Activated CD8-positive, alpha-beta memory T cell treated with anti-CD3 and anti-CD28 coated beads, Interleukin-2, amount 50 U/mL, for 48 hours (primary cell): Measurements from ENCODE around the gene EVL.
A peak's percentile ranks its signal among the peaks of the same experiment; 100 is the strongest.
"Not testable (repeated sequence)": the region's sequence is repeated elsewhere in the genome, so short reads cannot be mapped to it uniquely, and the experiment has no call there.

Experiments
- DNase-seq: peaks from one replicate; pipeline ENCODE4 v3.0.0-alpha.2; 2020

EVL gene, protein sequence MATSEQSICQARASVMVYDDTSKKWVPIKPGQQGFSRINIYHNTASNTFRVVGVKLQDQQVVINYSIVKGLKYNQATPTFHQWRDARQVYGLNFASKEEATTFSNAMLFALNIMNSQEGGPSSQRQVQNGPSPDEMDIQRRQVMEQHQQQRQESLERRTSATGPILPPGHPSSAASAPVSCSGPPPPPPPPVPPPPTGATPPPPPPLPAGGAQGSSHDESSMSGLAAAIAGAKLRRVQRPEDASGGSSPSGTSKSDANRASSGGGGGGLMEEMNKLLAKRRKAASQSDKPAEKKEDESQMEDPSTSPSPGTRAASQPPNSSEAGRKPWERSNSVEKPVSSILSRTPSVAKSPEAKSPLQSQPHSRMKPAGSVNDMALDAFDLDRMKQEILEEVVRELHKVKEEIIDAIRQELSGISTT

DNA sequence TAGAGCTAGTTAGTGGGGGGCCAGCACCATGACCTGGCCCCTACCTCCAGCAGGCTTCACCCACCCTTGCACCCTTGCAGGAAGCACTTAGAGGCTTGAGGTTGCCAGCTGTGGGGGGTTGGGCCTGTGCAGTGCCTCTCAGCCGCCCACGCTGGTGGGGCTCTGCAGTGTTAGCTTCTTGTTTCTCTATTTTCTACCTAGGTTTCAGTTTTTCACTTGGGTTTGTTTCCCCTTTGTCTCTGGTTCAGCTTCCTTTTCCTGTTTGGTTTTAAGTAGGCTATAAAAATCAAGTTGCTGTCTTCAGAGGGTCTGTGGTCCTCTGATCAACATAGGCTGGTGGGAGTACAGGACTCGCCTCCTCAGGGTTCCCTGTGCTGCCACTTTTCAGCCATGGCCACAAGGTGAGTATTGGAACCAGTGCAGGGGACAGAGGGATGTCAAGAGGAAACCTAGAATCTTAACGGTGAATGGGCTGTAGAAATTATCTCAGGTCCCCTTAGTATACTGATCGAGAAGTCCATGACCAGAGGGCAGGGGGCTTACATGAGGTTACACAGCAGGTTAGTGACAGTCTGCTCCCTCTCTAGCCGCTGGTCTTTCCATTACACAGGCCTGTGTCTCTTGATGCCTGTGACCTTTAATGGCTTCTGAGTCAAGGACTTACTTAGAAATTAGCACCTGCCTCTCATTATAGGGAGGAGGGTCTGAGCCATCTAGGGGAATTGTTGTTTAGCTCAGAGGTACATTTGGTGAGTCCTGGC is at the start of gene EVL:
Gene EVL, plus strand, starts transcription at position 312 of the 761 bp plus-strand sequence. Its CDS starts 79 bp downstream, at position 391.
- peak; percentile 88 for DNase-seq

DNA sequence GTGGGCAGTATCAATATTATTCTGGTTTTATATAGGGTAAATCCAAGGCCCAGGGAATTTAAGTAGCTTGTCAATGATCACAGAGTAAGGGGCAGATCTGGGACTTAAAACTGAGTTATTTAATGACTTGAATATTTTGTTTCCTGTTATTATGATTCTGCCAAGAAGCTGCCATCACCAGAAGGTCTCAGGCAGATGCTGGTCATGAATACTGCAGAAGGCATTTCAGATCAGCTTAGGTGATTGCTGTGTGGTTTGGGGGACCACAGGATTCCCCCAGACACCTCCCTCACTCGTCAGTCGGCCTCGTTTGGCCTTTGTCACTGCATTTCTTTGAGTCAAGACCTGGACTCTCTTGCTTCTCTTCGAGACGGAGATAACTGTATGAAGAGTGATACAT is 47.7 kb upstream of the EVL start:
- no peak for DNase-seq

DNA sequence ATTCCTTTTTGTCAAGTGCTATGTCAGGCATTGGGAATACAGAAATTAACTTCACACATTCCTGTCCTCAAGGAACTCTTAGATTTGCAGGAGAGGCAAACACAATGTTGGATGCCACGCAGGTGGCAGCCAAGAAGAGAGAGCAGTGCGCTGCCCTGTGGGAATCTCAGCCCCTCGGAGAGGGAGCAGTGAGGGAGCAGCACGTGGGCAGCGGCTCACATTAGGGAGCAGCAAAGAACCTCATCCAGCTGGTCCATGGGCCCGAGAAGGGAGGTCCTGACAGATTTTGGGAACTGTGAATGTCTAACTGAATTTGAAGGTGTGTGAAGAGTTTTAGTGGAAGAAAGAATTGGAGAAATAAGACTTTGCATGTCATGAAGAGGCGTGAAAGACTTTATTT is 47.2 kb upstream of the EVL start:
- no peak for DNase-seq

DNA sequence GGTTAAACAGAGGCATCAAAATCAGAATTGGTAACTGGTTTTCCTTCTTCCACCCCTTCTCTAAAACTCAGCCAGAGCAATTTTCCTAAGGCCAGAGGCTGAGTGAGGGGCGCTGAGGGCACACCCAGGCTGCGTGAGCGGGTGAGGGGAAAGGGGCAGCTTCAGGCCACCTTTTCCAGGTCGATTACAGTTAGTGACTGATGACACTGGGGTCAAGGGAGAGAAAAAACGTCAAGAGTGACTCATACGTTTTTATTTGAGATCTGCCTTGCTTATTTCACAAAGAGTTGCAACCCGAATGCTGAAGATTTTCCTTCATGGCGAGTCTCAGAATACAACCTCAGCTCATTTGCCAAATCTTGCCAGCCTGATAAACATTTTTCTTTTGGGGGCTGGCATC is 46.7 kb upstream of the EVL start:
- no peak for DNase-seq

DNA sequence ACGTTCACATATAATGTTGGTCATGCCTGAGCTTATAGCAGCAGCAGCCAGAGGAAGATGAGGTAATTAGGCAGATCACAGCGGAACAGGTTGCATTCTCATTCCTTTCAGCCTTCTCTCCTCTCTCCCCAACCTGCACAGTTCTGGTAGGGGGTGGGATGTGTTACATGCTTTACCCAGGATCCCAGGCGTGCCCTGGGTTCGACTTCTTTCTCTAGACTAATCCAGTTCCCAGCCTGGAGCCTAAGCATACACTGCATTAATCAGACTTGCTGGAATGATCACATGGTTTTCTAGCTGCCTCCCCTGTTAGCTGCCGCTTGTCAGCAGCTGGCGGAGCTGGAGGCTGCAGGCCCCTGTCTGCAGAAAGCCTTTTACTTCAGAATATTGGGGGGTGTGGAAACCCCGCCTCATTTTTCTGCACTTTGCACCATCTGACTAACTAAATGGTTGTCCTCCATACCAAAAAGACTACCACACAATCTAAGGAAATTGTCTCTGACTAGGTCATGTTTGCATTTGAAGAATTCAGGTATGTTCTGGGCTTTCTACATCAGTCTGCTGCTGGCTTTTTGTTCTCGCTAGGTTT is 46.0 kb upstream of the EVL start:
- no peak for DNase-seq

DNA sequence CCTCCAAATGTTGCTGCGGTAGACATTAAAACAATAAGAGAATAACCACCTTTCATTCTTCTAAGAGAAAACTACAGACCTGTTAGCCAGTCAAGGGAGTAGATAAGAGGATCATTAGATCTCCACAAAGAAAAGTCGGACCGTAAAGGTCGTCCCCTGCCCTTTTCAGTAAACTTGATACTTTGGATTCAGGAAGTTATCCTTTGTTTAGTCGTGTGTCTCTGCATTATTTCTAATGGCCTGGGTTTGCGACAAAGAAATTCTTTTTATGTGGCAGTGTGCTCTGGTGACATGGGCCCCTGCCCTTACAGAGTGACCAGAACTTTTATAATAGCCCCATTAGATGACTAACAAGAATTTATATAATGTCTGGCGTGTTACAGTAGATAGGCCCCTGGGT is 44.6 kb upstream of the EVL start:
- DNase-seq: no peak

DNA sequence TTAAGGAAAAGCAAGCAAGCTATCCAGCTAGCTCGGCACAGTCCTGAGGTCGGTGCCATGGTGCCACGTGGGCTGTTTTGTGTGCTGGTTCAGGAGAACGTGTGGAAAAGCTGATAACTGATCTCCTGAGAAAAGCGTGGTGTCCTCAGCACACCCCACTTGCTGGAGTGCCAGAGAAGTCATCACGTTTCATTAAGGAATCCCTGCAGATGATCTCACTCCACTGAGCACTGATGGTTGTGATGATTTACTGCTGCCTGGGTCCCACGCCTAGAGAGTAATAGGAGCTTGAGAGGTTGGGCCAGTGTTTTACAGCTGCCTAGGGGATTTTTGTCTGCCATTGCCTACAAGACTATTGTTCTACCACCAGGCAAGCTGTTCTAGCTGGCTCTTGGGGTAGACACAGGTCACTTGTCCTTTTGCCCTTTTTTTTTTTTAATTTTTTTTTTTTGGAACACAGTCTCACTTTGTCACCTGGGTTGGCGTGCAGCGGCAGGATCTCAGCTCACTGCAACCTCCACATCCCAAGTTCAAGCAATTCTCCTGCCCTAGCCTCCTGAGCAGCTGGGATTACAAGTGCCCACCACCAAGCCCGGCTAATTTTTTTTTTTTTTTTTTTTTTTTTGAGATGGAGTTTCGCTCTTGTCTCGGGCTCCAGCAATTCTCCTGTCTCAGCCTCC is 42.3 kb upstream of the EVL start:
- DNase-seq: no peak

DNA sequence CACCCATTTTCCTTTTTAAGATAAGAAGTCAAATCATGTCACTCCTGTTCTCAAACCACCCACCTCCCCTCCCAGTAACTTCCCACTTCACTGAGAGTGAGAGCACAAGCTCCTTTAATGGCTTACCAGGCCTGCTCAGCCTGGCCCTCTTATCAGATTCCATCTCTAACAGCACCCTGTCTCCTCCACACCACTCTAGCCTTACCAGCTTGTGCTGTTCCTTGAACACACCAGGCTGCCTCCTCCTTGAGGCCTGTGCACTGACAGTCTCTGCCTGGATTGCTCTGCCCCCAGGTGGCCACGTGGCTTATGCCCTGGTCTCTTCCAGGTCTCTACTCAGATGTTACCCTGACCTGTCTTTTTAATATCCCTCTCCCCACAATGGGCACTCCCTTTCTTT is 40.1 kb upstream of the EVL start:
- DNase-seq: no peak

DNA sequence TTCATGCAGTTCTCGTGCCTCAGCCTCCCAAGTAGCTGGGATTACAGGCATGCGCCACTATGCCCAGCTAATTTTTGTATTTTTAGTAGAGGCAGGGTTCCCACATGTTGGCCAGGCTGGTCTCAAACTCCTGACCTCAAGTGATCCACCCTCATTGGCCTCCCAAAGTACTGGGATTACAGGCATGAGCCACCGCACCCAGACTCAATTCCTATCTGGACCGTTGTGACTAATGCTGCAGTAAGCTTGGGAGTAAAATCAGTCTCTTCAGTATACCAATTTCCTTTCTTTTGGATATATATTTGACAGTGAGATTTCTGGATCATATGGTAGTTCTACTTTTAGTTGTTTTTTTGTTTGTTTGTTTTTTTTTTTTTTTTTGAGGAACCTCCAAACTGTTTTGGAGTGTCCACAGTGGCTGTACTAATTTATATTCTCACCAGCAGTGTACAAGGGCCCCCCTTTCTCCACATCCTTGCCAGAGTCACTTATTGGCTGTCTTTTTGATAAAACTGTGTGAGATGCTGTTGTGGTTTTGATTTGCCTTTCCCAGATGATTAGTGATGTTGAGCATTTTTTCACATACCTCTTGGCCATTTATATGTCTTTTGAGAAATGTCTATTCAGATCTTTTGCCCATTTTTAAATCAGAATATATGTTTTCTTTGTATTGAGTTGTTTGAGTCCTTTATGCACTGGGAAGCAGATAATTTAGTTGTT is 37.3 kb upstream of the EVL start:
- no peak for DNase-seq

DNA sequence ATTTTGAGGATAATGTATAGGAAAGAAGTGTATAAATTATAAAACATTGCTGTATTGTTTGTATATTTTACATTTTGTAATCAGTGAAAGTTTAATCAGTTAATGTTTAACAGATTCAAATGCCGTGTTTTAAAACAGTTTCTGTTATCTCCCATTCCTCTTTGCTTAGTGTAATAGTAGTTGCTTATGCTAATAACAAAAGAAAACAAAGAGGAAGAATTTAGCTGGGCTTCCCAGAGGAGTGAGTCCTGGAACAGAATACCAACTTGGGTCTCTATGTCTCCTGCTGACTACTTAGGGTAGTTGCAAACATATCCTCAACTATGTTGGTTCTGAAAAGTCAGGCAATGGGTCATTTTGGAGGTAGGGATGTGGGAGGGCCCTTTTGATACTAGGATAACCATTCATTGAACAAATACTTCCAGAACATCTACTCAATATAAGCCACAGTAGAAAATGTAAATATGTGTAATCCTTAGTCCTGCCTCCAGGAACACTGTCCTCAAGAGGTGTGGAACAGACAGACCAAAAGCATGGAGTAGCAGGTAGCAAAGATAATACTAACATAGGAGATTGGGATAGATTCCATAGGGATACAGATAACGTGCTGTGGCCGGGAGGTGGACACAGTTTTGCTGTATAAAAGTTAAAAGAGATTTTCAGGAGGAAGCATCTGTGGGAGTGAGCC is 36.1 kb upstream of the EVL start:
- no peak for DNase-seq

DNA sequence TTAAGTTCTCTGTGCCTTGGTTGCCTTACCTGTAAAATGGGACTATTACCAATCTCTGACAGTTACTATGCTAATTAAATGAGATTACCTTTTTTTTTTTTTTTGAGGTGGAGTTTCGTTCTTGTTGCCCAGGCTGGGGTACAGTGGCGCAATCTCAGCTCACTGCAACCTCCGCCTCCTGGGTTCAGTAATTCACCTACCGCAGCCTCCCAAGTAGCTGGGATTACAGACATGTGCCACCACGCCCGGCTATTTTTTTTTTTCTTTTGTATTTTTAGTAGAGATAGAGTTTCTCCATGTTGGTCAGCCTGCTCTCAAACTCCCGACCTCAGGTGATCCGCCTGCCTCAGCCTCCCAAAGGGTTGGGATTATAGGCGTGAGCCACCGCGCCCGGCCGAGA is 35.2 kb upstream of the EVL start:
- not testable (repeated sequence) for DNase-seq

DNA sequence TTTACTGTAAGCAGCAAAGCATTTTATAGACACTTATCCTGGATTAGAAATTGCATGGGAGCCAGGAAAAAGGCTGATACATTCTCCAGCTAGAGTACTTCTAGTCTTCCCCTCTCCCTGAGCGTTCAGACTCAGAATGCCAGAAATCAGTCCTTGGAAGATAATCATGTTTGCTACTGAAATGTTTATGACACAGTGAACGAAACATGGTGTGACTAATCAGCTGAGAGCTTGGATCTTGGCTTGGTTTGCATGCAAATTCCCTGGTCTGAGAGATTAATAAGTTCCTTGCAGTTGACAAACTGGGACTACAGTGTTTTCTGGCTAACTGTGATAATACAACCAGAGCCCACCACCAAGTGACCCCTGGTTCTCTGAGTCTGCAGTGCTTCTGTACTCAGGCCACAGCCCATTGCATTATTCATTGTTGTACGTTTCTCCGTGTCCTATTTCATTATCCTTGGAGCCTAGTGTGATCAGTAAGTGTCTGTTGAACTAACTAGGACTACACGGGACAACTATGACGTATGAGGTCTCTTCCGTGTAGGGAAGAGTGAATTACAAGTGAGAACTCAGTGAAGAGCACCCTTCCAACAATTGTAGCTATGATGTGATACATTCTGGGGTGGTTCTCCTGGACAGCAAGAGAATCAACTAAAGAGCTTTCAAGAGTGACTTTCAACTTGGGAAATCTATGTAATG is 34.6 kb upstream of the EVL start:
- DNase-seq: no peak

DNA sequence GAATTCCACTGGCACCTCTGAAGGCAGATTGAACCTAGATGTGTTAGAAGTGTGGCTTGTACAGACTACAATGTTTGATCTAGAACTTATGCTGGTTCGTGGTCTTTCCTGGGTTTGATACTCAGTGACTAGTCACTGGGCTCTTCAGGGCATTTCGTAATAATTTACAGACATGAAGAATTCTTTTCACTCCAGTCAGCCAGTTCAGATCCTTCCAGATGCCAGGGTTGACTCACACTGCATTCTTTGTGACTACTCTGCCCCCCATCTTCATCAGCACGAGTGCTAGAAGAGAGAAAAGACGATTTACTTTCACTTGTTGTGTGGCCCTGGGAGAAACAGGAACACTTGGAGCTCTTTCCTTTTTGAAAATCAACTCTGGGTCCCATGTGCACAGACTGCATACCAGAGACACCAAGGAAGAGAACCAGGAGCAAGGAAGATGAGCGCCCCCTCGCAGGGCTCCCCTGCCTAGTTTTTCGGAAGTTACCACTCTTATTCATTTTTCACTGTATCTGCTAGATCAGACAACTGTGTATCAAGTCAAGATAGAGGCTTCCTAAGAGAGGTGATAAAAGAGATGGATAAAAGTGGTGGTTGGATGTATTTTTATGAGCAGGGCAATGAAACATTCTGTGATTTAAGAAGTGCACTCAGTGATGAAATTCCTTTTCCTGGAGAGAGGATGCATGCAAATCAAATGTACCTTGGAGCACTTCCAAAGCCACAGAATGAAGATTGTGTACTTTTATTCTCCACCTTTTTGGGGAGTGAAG is 33.5 kb upstream of the EVL start:
- DNase-seq: no peak

DNA sequence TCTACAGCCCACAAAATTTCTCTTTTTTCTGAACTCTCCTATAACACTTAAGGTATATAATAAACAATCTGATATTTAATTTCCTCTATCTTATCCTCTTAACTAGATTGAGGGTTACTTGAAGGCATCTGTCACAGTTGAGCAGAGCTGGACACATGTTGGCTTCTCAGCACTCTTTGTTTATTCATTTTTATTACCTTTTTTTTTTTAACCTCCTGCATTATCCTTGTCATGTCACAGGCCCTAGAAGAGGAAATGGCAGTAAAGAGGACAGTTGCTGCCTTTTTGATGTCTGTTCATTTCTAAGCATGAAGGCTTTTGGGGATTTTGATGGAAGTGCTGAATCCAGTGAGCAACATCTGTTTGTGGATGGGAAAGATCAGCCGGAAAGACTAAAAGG is 32.5 kb upstream of the EVL start:
- no peak for DNase-seq

DNA sequence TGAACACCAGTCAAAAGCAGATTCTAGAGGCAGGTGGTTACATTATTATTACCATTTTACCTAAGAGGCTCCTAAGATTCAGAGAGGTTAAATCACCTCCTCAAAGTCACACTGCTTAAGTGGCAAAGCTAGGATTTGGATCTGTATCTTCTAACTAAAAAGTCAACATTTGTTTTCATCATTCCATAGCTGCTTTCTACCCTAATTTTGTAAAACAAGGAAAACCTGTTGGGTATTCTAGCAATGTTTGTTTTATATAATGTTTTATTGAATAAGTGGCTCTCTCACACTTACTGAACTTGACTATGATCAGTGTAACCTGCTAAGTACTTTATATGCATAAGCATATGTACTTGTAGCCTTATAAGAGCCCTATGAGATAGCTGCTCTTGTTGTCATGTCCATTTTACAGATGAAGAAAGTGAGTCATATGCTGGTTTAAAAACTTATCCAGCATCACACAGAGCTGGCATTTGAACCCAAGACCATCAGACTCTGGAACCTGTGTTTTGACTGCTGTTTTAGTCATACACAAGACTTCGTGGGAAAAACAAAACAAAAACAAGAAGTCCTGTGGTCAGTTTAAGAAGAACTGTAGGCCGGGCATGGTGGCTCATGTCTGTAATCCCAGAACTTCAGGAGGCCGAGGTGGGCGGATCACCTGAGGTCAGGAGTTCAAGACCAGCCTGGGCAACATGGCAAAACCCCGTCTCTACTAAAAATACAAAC is 31.7 kb upstream of the EVL start:
- DNase-seq: no peak

DNA sequence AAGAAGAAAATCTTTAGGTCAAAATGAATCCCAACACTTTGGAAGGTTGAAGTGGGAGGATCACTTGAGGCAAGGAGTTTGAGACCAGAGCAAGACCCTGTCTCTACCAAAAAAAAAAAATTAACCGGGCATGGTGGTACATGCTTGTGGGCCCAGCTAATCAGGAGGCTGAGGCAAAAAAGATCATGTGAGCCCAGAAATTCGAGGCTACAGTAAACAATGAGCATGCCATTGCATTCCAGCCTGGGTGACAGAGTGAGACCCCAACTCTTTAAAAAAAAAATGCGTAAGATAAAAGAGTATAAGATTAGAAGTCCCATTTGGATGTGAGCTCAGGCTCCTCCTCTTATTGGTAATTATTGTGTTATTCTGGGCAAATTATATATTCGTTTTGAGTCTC is 30.8 kb upstream of the EVL start:
- DNase-seq: no peak

DNA sequence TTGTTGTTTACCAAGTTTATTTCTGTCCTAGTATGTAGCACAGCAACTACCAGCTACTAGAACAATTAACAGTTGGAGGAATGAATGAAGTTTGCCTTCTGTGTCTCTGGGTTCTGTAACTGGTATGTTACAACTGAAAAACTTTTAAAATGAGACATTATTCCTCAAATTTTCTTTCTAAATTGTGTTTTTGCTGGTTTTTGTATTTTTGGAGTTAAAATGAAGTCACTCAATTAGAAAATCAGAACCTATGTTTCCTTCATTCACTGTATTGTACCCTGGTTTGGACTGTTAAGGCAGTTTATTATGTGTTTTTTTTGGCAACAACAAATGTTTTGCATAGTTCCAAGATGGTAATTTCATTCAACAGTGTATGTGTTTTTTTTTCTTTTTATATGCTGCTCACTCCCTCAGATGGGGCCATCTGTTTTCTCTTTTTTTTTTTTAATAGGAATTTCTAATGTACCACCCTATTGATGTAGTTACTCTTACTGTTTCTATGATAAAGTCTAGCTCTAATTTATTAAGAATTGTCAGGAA is 30.2 kb upstream of the EVL start:
- DNase-seq: no peak

DNA sequence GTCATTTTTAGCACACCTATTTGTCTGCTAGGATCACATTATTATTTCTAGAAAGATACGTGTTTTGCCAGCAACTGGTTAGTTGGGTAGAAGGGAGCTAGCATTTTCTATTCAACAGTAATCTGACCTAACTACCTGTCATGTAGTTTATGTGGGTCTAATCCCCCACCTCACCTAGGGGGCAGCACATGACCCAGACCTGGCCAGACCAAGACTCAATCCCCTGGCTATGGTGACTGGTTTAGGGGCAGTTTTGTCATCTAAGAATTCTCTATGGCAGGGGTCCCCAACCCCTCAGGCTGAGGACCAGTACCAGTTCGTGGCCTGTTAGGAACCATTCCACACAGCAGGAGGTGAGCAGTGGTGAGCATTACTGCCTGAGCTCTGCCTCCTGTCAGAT is 29.5 kb upstream of the EVL start:
- no peak for DNase-seq

DNA sequence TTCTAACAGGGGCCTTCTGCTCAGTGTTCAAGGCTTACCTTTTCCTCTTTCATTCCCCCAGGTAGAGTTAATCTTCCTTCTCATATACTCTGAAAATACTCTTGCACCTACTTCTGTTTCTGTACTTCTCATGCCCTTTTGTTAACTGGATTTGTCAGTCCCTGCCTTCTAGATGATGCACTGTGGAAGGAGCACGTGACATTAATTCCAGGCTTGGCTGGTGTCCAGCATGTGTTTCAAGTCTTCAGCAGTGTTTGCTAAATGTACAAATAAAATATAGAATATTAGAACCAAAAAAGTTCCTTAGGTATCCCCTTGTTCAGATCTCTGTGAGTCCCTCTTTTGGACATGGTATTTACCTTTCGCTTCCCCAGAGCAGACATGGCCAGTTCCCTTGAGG is 27.9 kb upstream of the EVL start:
- DNase-seq: no peak

DNA sequence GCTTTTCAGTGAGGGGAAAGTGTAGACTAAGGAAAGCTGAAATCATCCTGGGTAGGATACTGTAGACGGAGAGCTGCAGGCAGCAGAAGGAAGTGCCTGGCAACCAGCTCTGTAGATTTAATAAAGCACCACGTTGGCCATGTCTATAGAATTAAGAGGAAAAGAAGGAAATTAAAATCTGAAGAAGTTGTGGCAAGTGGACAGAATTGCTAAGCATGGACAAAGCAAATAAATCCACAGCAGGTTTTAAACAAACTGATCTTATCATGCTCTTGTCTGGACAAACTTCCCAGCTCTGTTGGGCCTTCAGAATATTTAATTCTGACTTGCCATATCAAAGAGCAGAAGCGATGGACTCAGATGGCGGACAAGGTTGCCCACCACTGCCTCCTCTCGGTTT is 27.2 kb upstream of the EVL start:
- no peak for DNase-seq
